Colonic mucosa (tissue), 4 donors: ENCODE measurements around the gene ASB3. TPM values are rescaled to one million over a fixed set of nuclear protein-coding genes. Genes with fewer than 3 reads are reported as not detected.

Source experiments
- DNase-seq: peaks from one replicate; pipeline ENCODE4 v3.0.0-alpha.2; 2020
- H3K27ac ChIP-seq: fragments of 200-600 bp; one replicate; pipeline ENCODE4 v1.8.0; 2021
- H3K27me3 ChIP-seq: fragments of 200-600 bp; one replicate; pipeline ENCODE4 v1.8.0; 2021
- H3K36me3 ChIP-seq: fragments of 200-600 bp; one replicate; pipeline ENCODE4 v1.8.0; 2021
- H3K4me1 ChIP-seq: fragments of 200-600 bp; one replicate; pipeline ENCODE4 v1.8.0; 2021; ENCODE audit warnings: mild to moderate bottlenecking
- H3K4me3 ChIP-seq: fragments of 200-600 bp; one replicate; pipeline ENCODE4 v1.8.0; 2021
- H3K9ac ChIP-seq, 2 donors: one replicate each; pipeline ENCODE4 v1.7.0; 2013; ENCODE audit warnings: control low read depth in 2 of 2, low read depth in 2 of 2, low read length in 2 of 2
- H3K9me3 ChIP-seq: fragments of 200-600 bp; one replicate; pipeline ENCODE4 v1.8.0; 2021
- CTCF ChIP-seq: fragments of 200-600 bp; IDR thresholded peaks from one replicate; pipeline ENCODE4 v1.8.0; 2022; ENCODE audit warnings: antibody characterized with exemption, mild to moderate bottlenecking
- intact Hi-C: fragments of 100-400 bp; cut with DNase I; formaldehyde crosslinking; loops from one replicate; pipeline ENCODE4 v1.14.1; 2022
- total RNA-seq, 2 donors: library from RNA; stranded (reverse); fragmentation: NEBNext Ultra II Directional in 1 of 2; extraction: Animal tissue kit (Norgen Biotek cat#: 25700) in 1 of 2; gene quantifications; one replicate each; pipeline ENCODE4 v1.2.1, GENCODE V29; 2021
- donor health status: healthy.
- donor health status: DM: no; HTN: no; CAD: no.
- donor health status: DM: no; HTN: no; CAD: no.

Gene ASB3
- total RNA-seq, 2 donors from 2014 or later, result 9.9 to 12.3 TPM

- H3K4me1 ChIP-seq, result no peaks in the 10 kb centered on the region
- intact Hi-C loops, result no loop called here
- no peaks in the 10 kb centered on the region for H3K9me3 ChIP-seq
- H3K9ac ChIP-seq, result no peak overlapping the region
- DNase-seq, result no peak
- H3K27me3 ChIP-seq, result no peaks in the 10 kb centered on the region
- H3K27ac ChIP-seq, result no peak overlapping the region
- H3K4me3 ChIP-seq, result no peak overlapping the region
- no peaks in the 10 kb centered on the region for H3K36me3 ChIP-seq
- TF ChIP-seq CTCF, result no peak
These were observed 47.7 kb downstream of the ASB3 start for GRCh38 chr2:53739032-53739431.

GRCh38 chr2:53737091-53737490 lies 49.7 kb downstream of the ASB3 start:
- Histone ChIP-seq H3K9me3 (no peaks in the 10 kb centered on the region), H3K27ac (no peak overlapping the region), H3K9ac (no peak overlapping the region), H3K4me1 (no peaks in the 10 kb centered on the region), H3K27me3 (no peaks in the 10 kb centered on the region), H3K36me3 (no peaks in the 10 kb centered on the region), H3K4me3 (no peak overlapping the region)
- DNase-seq, result no peak
- no peak for TF ChIP-seq CTCF
- intact Hi-C loops, result no loop called here

- H3K9ac ChIP-seq, result no peak overlapping the region
- H3K27me3 ChIP-seq, result no peaks in the 10 kb centered on the region
- H3K4me1 ChIP-seq, result no peaks in the 10 kb centered on the region
- H3K27ac ChIP-seq, result no peak overlapping the region
- H3K4me3 ChIP-seq, result no peak overlapping the region
- intact Hi-C loops, result no loop called here
- no peaks in the 10 kb centered on the region for H3K36me3 ChIP-seq
- no peaks in the 10 kb centered on the region for H3K9me3 ChIP-seq
- TF ChIP-seq CTCF, result no peak
- no peak for DNase-seq
These were observed 57.5 kb downstream of the ASB3 start for GRCh38 chr2:53729143-53729762.

- TF ChIP-seq CTCF, result no peak
- no peak overlapping the region for H3K4me3 ChIP-seq
- H3K36me3 ChIP-seq, result no peaks in the 10 kb centered on the region
- H3K9me3 ChIP-seq, result no peaks in the 10 kb centered on the region
- H3K9ac ChIP-seq, result no peak overlapping the region
- no peaks in the 10 kb centered on the region for H3K27me3 ChIP-seq
- no peak overlapping the region for H3K27ac ChIP-seq
- intact Hi-C loops, result no loop called here
- DNase-seq, result no peak
- no peaks in the 10 kb centered on the region for H3K4me1 ChIP-seq
These were observed 58.8 kb downstream of the ASB3 start for GRCh38 chr2:53727921-53728320.

- Histone ChIP-seq H3K36me3 (no peaks in the 10 kb centered on the region), H3K9me3 (no peaks in the 10 kb centered on the region), H3K27me3 (no peaks in the 10 kb centered on the region), H3K9ac (no peak overlapping the region), H3K4me3 (no peak overlapping the region), H3K4me1 (no peaks in the 10 kb centered on the region), H3K27ac (no peak overlapping the region)
- intact Hi-C loops, result no loop called here
- TF ChIP-seq CTCF, result no peak
- no peak for DNase-seq
These were observed 61.1 kb downstream of the ASB3 start for GRCh38 chr2:53725662-53726061.
